Type B pancreatic cell (in vitro differentiated cells): ENCODE results near the gene SHISAL2A. TPM values are rescaled to one million over a fixed set of nuclear protein-coding genes. Genes with fewer than 3 reads are reported as not detected.

Experiments used
- DNase-seq: peaks from one replicate; pipeline ENCODE4 v3.0.0; 2021; ENCODE audit warnings: mixed read lengths; ENCODE audit not compliant: unreplicated experiment; ENCODE audit errors: extremely low spot score
- H3K27ac Mint-ChIP-seq: 2 replicates; pipeline ENCODE4 v1.8.0; 2021; ENCODE audit warnings: mild to moderate bottlenecking, mixed read lengths
- H3K27me3 Mint-ChIP-seq: 2 replicates; pipeline ENCODE4 v1.8.0; 2021; ENCODE audit warnings: mixed read lengths
- H3K36me3 Mint-ChIP-seq: 2 replicates; pipeline ENCODE4 v1.8.0; 2021; ENCODE audit warnings: mixed read lengths
- H3K4me1 Mint-ChIP-seq: one replicate; pipeline ENCODE4 v1.8.0; 2021; ENCODE audit warnings: mixed read lengths; ENCODE audit not compliant: unreplicated experiment
- H3K4me3 Mint-ChIP-seq: 2 replicates; pipeline ENCODE4 v1.8.0; 2021; ENCODE audit warnings: mild to moderate bottlenecking, mixed read lengths
- H3K9me3 Mint-ChIP-seq: 2 replicates; pipeline ENCODE4 v1.8.0; 2021; ENCODE audit warnings: mixed read lengths
- CTCF ChIP-seq: fragments of 200-600 bp; sonication (generic); conservative IDR thresholded peaks from 2 replicates; pipeline ENCODE4 v1.5.0; 2021; ENCODE audit warnings: antibody characterized with exemption, mild to moderate bottlenecking
- total RNA-seq: library from RNA; stranded (reverse); gene quantifications from 2 replicates; pipeline ENCODE4 v1.2.1, GENCODE V29; 2021; ENCODE audit warnings: low replicate concordance

SHISAL2A gene
- total RNA-seq, 1 donor from 2014 or later: not detected

- Mint-ChIP-seq H3K4me3 (no peak overlapping the region), H3K9me3 (no peaks in the 10 kb centered on the region), H3K36me3 (no peaks in the 10 kb centered on the region), H3K27ac (no peak overlapping the region), H3K4me1 (peaks cover 42% of the 10 kb centered on the region), H3K27me3 (peaks cover 1% of the 10 kb centered on the region)
- no peak for TF ChIP-seq CTCF
- no peak for DNase-seq
These were observed 40.2 kb upstream of the SHISAL2A start for GRCh38 chr1:52592637-52593323.

- no peak for TF ChIP-seq CTCF
- Mint-ChIP-seq H3K4me3 (no peak overlapping the region), H3K4me1 (peaks cover 41% of the 10 kb centered on the region), H3K27me3 (peaks cover 5% of the 10 kb centered on the region), H3K9me3 (no peaks in the 10 kb centered on the region), H3K27ac (no peak overlapping the region), H3K36me3 (no peaks in the 10 kb centered on the region)
- DNase-seq: no peak
These were observed 39.5 kb upstream of the SHISAL2A start for GRCh38 chr1:52593495-52593894.

GRCh38 chr1:52595061-52595460, 37.9 kb upstream of the SHISAL2A start:
- H3K27me3 Mint-ChIP-seq: peaks cover 8% of the 10 kb centered on the region
- no peaks in the 10 kb centered on the region for H3K36me3 Mint-ChIP-seq
- peaks cover 29% of the 10 kb centered on the region for H3K4me1 Mint-ChIP-seq
- DNase-seq: no peak
- no peak for TF ChIP-seq CTCF
- no peak overlapping the region for H3K27ac Mint-ChIP-seq
- no peaks in the 10 kb centered on the region for H3K9me3 Mint-ChIP-seq
- H3K4me3 Mint-ChIP-seq: no peak overlapping the region

- no peaks in the 10 kb centered on the region for H3K9me3 Mint-ChIP-seq
- H3K4me3 Mint-ChIP-seq: no peak overlapping the region
- peaks cover 15% of the 10 kb centered on the region for H3K27me3 Mint-ChIP-seq
- peaks cover 21% of the 10 kb centered on the region for H3K4me1 Mint-ChIP-seq
- H3K36me3 Mint-ChIP-seq: peaks cover 4% of the 10 kb centered on the region
- DNase-seq: no peak
- H3K27ac Mint-ChIP-seq: no peak overlapping the region
- TF ChIP-seq CTCF: no peak
These were observed 35.1 kb upstream of the SHISAL2A start for GRCh38 chr1:52597912-52598311.

GRCh38 chr1:52598729-52599128, 34.2 kb upstream of the SHISAL2A start:
- H3K27me3 Mint-ChIP-seq: peaks cover 15% of the 10 kb centered on the region
- no peak for DNase-seq
- no peak overlapping the region for H3K4me3 Mint-ChIP-seq
- peaks cover 29% of the 10 kb centered on the region for H3K4me1 Mint-ChIP-seq
- peaks cover 4% of the 10 kb centered on the region for H3K36me3 Mint-ChIP-seq
- no peak for TF ChIP-seq CTCF
- H3K9me3 Mint-ChIP-seq: no peaks in the 10 kb centered on the region
- H3K27ac Mint-ChIP-seq: no peak overlapping the region
